GM18511 (cell line): ENCODE data around the gene CPB1.
A peak's percentile ranks its signal among the peaks of the same experiment; 100 is the strongest.

Experiments
- ATAC-seq: cut with Tn5 transposase; IDR thresholded peaks from one replicate; pipeline ENCODE4 v1.9.1; 2021; ENCODE audit warnings: mild to moderate bottlenecking, moderate library complexity; ENCODE audit not compliant: unreplicated experiment

CPB1 gene

GRCh38 chr3:148879256-148879655, 51.6 kb downstream of the CPB1 start:
- ATAC-seq: no peak

GRCh38 chr3:148880681-148881080, 53.1 kb downstream of the CPB1 start:
- ATAC-seq: peak; percentile 56

- ATAC-seq: no peak
Observed at GRCh38 chr3:148881286-148881685, 53.7 kb downstream of the CPB1 start.

GRCh38 chr3:148882288-148882687, 54.7 kb downstream of the CPB1 start:
- no peak for ATAC-seq

DNA sequence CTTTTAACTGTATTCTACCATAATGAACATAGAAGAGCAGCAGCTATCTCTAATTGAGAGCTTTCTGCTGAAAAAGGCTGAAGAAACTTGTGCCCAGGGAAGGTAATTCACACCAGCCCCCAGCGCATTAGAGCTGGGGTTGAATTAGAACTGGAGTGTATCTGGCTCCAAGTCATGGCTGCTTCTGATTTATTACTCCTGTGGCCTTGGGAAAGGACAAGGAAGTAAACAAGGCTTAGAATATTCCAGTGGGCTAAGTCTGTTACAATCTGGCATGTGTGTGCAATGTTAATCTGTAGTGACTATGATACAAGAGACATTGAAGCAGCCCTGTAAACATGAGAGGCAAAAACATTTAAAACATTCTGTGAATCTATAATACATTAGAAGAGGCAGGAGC, 55.6 kb downstream of the CPB1 start:
- ATAC-seq: no peak

DNA sequence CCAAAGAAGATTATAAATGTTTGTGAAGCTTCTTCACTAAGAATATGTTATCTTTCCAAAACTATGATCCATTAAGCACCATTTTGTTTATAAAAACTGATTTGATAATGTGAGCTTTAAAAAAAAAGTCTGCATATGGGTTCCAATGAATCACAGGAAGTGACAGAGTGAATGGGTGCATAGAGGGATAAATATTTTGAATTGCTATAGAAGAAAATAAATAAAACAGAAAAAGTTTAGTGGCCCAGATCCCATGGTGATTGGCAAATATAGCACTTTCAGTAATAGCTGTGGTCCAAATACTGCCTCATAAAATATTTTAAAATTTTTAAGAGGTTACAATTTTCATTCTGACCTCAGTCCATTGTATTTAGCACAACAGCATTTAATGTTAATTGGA, 56.6 kb downstream of the CPB1 start:
- no peak for ATAC-seq

DNA sequence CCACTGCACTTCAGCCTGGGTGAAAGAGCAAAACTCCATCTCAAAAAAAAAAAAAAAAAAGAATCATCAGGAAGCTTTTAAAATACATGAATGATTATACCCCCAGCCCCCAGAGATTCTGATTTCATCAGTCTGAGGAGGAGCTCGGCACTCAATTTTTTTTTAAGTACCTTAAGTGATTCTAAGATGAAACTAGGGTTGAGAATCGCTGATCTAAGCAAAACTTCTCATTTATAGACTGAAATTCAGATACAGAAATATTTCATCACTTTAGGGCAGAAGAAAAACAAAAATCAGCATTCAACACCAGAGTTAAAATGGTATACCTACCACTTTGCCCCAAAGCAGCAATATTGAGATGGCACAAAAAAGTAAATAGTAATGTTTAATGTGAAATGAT, 62.2 kb downstream of the CPB1 start:
- ATAC-seq: no peak

DNA sequence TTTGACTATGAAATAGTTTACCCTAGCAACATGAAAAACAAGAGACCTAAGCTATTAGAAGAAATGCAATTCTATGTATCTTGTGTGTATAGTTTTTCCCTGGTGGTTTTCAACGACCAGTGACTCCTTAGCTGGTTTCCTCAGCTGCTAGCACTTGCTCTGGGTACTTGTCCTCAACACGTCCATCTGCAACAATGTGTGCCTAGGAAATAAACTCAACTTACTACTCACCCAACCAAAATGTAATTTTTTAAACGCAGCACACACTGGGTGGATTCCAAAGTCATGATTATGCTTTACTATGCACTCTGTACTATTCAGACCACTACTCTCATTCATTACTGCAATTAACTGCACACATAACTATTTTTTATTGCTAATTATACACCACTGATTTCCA, 68.5 kb downstream of the CPB1 start:
- ATAC-seq: no peak

DNA sequence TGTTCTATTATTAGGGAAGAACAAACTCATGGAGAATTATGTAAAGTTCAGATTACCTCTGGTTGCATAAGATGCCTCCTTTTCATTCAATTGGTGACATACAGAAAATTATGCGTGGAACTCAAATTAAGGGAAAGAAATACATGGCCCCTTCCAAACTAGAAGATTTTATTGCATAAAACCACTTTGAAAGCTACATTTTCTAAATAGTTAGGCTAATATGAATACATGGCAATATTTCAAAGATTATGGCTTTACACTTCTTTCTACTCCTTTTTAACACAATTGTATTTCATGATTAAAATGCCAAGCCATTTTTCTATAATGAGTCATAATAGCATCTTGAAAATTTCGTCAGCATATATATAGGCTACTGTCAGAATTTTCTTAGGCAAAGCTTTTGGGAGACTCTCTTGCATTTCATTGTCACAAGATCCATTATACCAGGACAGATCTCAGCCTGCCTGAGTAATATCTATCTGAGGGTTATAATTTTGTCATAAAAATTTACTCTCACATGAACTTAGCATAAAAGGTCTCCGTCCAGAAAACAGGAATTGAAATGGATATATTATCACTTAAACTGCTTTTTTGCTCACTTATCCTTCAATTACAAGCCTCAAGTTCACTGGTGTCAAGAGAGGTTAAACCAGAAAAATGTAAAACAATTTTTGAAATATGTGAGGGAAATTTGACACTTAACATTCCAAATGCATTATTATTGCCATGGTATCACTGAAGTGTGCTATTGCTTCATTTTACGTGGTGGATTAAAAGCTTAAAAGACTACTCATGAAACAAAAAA, 74.6 kb downstream of the CPB1 start:
- no peak for ATAC-seq

GRCh38 chr3:148903022-148903442, 75.4 kb downstream of the CPB1 start:
- no peak for ATAC-seq

DNA sequence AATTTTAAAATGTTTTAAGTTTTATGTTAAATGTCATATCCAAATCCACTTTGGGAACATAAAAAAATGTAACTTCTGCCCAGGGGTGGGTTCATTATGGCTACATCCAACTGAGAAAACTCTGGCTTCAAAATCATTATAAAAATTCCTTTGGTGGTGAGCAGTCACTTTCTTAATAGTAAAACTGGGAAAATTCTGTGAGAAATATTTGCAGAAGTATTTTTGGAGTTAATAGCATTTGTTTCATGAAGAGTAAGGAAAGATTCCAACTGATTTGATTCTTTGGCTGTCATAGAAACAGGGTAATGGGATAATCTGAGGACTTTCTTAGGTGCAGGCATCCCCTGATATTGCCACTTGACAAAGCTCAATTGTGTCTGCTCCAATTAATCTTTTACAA, 76.3 kb downstream of the CPB1 start:
- no peak for ATAC-seq

DNA sequence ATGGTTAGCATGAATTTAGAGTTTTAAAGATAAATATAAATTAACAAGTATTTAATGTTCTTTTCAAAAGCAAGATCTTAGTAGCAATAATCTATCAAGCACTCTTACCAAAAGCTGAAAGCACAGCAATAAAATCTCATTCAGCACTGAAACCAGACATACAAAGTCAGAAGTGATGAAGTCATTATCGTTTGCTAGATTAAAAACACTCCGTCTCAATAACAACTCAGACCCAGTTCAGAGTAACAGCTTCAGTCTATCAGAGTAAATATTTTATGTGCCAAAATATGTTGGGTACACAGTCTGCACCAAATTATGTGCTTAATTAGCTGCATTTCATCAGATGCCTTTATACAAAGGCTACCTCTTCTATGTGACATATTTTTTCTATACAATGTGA, 79.1 kb downstream of the CPB1 start:
- ATAC-seq: no peak
